K562 (cell line): ENCODE results near the gene RAB31. TPM values are rescaled to one million over a fixed set of nuclear protein-coding genes. Genes with fewer than 3 reads are reported as not detected.

ENCODE experiments used
- ATAC-seq: fragments of 200-7000 bp; cut with Tn5 transposase; 3 replicates; pipeline ENCODE4 v1.9.1; 2020; ENCODE audit warnings: moderate library complexity
- BruUV-seq: library from RNA; stranded (reverse); fragments of 400-500 nt; replicated peaks from 2 replicates; lab custom pipeline; 2021; lab: Mats Ljungman, UMichigan
- CTCF ChIA-PET: fragments of 300-600 bp; formaldehyde crosslinking; extraction: SDS; loops from one replicate; lab custom pipeline; 2021; ENCODE audit warnings: low intra/inter-chr PET ratio; lab: Yijun Ruan, JAX
- POLR2A ChIA-PET: fragments of 300-600, 350-650 bp; sonication (Branson Sonifier 250); formaldehyde crosslinking; extraction: SDS; loops from one replicate; lab custom pipeline; 2021; ENCODE audit warnings: antibody characterized with exemption, inconsistent platforms; lab: Yijun Ruan, JAX
- DNase-seq, 4 experiments: peaks; one replicate each; pipeline versions ENCODE4 v3.0.0 to v3.0.0-alpha.2; 2011 to 2018; ENCODE audit warnings: low spot score in 3 of 4, mixed read lengths in 3 of 4; ENCODE audit errors: extremely low read depth in 1 of 4
- FAIRE-seq: peaks from 2 replicates; lab custom pipeline; 2011; peaks lifted over from hg19 to GRCh38; lab: Jason Lieb, UNC
- H2AFZ ChIP-seq: 2 replicates; pipeline ENCODE4 v1.6.0; 2011; ENCODE audit warnings: low read depth, low read length, control low read depth, inconsistent platforms
- H3K27ac ChIP-seq: fragments of 200-600 bp; 3 replicates; pipeline ENCODE4 v1.8.0; 2011; ENCODE audit warnings: low read depth, mild to moderate bottlenecking, control low read depth, inconsistent platforms, low read length, moderate library complexity, mixed read lengths; ENCODE audit errors: extremely low read depth
- H3K27me3 ChIP-seq, 2 experiments: fragments of 300-600 bp in 1 of 2; 2 replicates in 1 of 2; 3 replicates in 1 of 2; pipeline versions ENCODE4 v1.6.0 to v1.8.0; 2011; ENCODE audit warnings: inconsistent platforms in 2 of 2, low read length in 2 of 2, mild to moderate bottlenecking in 1 of 2, mixed read lengths in 1 of 2, moderate library complexity in 1 of 2; ENCODE audit not compliant: control insufficient read depth in 2 of 2, insufficient read depth in 2 of 2
- H3K36me3 ChIP-seq: fragments of 300-600 bp; 3 replicates; pipeline ENCODE4 v1.8.0; 2011; ENCODE audit warnings: mild to moderate bottlenecking, low read length, inconsistent platforms; ENCODE audit not compliant: control insufficient read depth, insufficient read depth
- H3K4me1 ChIP-seq, 2 experiments: fragments of 200-600 bp in 1 of 2; replicated peaks in 1 of 2; 2 replicates in 1 of 2; 3 replicates in 1 of 2; pipeline versions ENCODE4 v1.5.1 to v1.8.0; 2011; ENCODE audit warnings: inconsistent platforms in 2 of 2, low read length in 2 of 2, mild to moderate bottlenecking in 1 of 2, mixed read lengths in 1 of 2, moderate library complexity in 1 of 2; ENCODE audit not compliant: control insufficient read depth in 2 of 2, insufficient read depth in 2 of 2
- H3K4me2 ChIP-seq: 2 replicates; pipeline ENCODE4 v1.6.1; 2011; ENCODE audit warnings: low read length, control low read depth, inconsistent platforms, mixed read lengths; ENCODE audit not compliant: insufficient read depth
- H3K4me3 ChIP-seq: fragments of 200-600 bp; sonication (generic), shearing (Covaris generic); 2 replicates; pipeline ENCODE4 v1.5.1; 2016; ENCODE audit warnings: control low read depth, inconsistent platforms
- H3K79me2 ChIP-seq: fragments of 200-600 bp; 3 replicates; pipeline ENCODE4 v1.8.0; 2011; ENCODE audit warnings: low read length, inconsistent platforms; ENCODE audit not compliant: control insufficient read depth, insufficient read depth
- H3K9ac ChIP-seq, 2 experiments: 2 replicates each; pipeline versions ENCODE4 v1.6.0 to v1.6.1; 2011; ENCODE audit warnings: low read depth in 2 of 2, low read length in 2 of 2, control low read depth in 1 of 2, inconsistent platforms in 1 of 2, mild to moderate bottlenecking in 1 of 2, mixed read lengths in 1 of 2; ENCODE audit not compliant: insufficient read depth in 1 of 2
- H3K9me1 ChIP-seq: one replicate; pipeline ENCODE4 v1.6.0; 2011; ENCODE audit warnings: inconsistent platforms, mild to moderate bottlenecking, low read length, moderate library complexity; ENCODE audit not compliant: control insufficient read depth, insufficient read depth
- H3K9me3 ChIP-seq: replicated peaks from 2 replicates; pipeline ENCODE4 v1.5.1; 2011; ENCODE audit warnings: low read depth, low read length, inconsistent platforms; ENCODE audit not compliant: control insufficient read depth, insufficient read depth
- H4K20me1 ChIP-seq: replicated peaks from 2 replicates; pipeline ENCODE4 v1.6.1; 2011; ENCODE audit warnings: low read length, inconsistent platforms, mixed read lengths; ENCODE audit not compliant: control insufficient read depth, insufficient read depth
- BACH1 ChIP-seq: fragments of 200-800 bp; sonication (Bioruptor generic); IDR thresholded peaks from 2 replicates; pipeline ENCODE4 v1.6.1; 2016; ENCODE audit warnings: missing genetic modification characterization, missing compliant biosample characterization
- MAFG ChIP-seq: fragments of 450-650 bp; conservative IDR thresholded peaks from 2 replicates; pipeline ENCODE4 v1.6.1; 2016; ENCODE audit warnings: missing genetic modification characterization, missing compliant biosample characterization
- MAFK ChIP-seq: IDR thresholded peaks from 2 replicates; pipeline ENCODE4 v1.6.1; 2011; ENCODE audit warnings: low read length, improper control_type of control experiment
- NCOA1 ChIP-seq: fragments of 450-650 bp; IDR thresholded peaks from 2 replicates; pipeline ENCODE4 v1.6.1; 2016; ENCODE audit warnings: low read depth
- NCOR1 ChIP-seq: fragments of 450-650 bp; IDR thresholded peaks from 2 replicates; pipeline ENCODE4 v1.6.1; 2016; ENCODE audit warnings: mild to moderate bottlenecking, moderate library complexity
- NFE2 ChIP-seq: IDR thresholded peaks from 2 replicates; pipeline ENCODE4 v1.6.1; 2014; ENCODE audit warnings: antibody characterized with exemption, low read depth
- PRMT5 ChIP-seq: sonication (generic); formaldehyde crosslinking; IDR thresholded peaks from 2 replicates; pipeline ENCODE4 v1.5.0; 2020; ENCODE audit warnings: missing genetic modification reagents
- SREBF1 ChIP-seq: fragments of 150-350 bp; IDR thresholded peaks from 2 replicates; pipeline ENCODE4 v1.6.1; 2014; ENCODE audit warnings: antibody characterized with exemption, low read depth, low read length, borderline replicate concordance
- STAT5B ChIP-seq: fragments of 250-450 bp; sonication (Bioruptor Pico); IDR thresholded peaks from 2 replicates; pipeline ENCODE4 v1.8.0; 2021; ENCODE audit warnings: mild to moderate bottlenecking, inconsistent platforms
- ZNF232 ChIP-seq: sonication (generic); formaldehyde crosslinking; IDR thresholded peaks from 2 replicates; pipeline ENCODE4 v1.8.0; 2022; ENCODE audit warnings: mild to moderate bottlenecking, missing genetic modification reagents
- ZNF316 ChIP-seq: fragments of 450-650 bp; IDR thresholded peaks from 2 replicates; pipeline ENCODE4 v1.6.1; 2016
- ZNF444 ChIP-seq: fragments of 250-450 bp; sonication (Bioruptor Pico); IDR thresholded peaks from 2 replicates; pipeline ENCODE4 v1.4.0; 2020; ENCODE audit warnings: mild to moderate bottlenecking, moderate library complexity
- WGBS: fragments of 100-300 bp; shearing (Covaris generic); methylation state at CpG from one replicate; pipeline ENCODE4 v1.1.6; 2016; ENCODE audit warnings: low coverage, mixed read lengths; ENCODE audit not compliant: insufficient coverage; ENCODE audit errors: missing lambda C conversion rate; 5-methylcytosine and 5-hydroxymethylcytosine counted together
- in situ Hi-C: fragments of 300-500 bp; cut with MboI; formaldehyde crosslinking; loops from 4 replicates; pipeline ENCODE4 v1.15.0; 2018; ENCODE audit warnings: inconsistent platforms, mixed read lengths
- intact Hi-C: fragments of 100-400 bp; cut with micrococcal nuclease; formaldehyde crosslinking; loops from 2 replicates; pipeline ENCODE4 v1.14.2; 2022
- polyA plus RNA-seq, 8 experiments: library from polyadenylated mRNA; depleted of rRNA in 4 of 8; stranded (reverse) in 5 of 8; unstranded in 3 of 8; fragments of >200 nt; fragmentation: Nextera tagmentation in 2 of 8; fragmentation: Illumina TruSeq in 1 of 8; extraction: Ambion mirVana in 2 of 8; extraction: Trizol in 1 of 8; gene quantifications; 2 replicates each; pipeline versions ENCODE4 v1.2.1 to v1.2.3, GENCODE V29; 2011 to 2014; ENCODE audit warnings: inconsistent platforms in 1 of 8, missing spikeins in 1 of 8
- total RNA-seq, 7 experiments: library from RNA; depleted of rRNA in 6 of 7; stranded (reverse); fragments of >200 nt in 6 of 7; fragmentation: Illumina TruSeq in 2 of 7; extraction: Trizol in 2 of 7; gene quantifications; 2 replicates each; pipeline versions ENCODE4 v1.2.1 to v1.2.3, GENCODE V29; 2011 to 2021; ENCODE audit warnings: low replicate concordance in 1 of 7
- TF ChIP-seq, protein P1 (sequence below): fragments of 450-650 bp; IDR thresholded peaks from 2 replicates; pipeline ENCODE4 v1.6.1; 2016; ENCODE audit warnings: borderline replicate concordance
- TF ChIP-seq, protein P2 (sequence below): fragments of 250-450 bp; sonication (Bioruptor Pico); IDR thresholded peaks from 2 replicates; pipeline ENCODE4 v1.9.0; 2021; ENCODE audit warnings: mild to moderate bottlenecking, inconsistent platforms
- TF ChIP-seq, protein P3 (sequence below): sonication (generic); formaldehyde crosslinking; IDR thresholded peaks from 2 replicates; pipeline ENCODE4 v1.9.0; 2022; ENCODE audit warnings: mild to moderate bottlenecking, missing genetic modification reagents

Gene RAB31
- total and polyA plus RNA-seq, 9 of the 15 experiments (the other 6 are each of a cell fraction or from before 2014, with no cell fraction given): 20.7 to 70.4 (median 41.3) TPM

DNA sequence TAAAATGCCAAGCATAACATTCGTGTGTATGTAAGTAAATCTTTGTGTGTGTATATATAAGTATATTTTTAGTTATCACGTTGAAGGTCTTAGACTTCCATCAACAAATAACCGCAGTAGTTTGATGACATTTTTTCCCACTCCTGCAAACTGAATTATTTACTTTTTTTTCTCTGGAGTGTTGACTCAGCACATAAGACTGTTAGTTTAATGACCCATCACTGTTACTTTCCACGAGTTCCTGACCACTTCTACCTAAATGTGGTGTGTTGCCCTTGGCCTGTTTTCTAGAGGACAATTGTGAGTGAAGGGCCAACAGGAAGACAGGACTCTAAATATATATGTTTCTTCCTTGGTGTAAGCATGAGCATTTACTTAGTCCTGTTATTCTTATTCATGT lies 106.3 kb downstream of the RAB31 start:
- H4K20me1 ChIP-seq: no peaks in the 10 kb centered on the region
- peaks cover 11 to 34% of the 10 kb centered on the region in 2 experiments; a peak in 4 of 5 replicates for H3K4me1 ChIP-seq
- H3K27ac ChIP-seq: peak overlapping the region; percentile 18; the same call in 1 of the 3 replicates
- FAIRE-seq (no peak), DNase-seq (no peak), ATAC-seq (no peak)
- intact Hi-C loops: loop anchor here (5.0 kb wide), 2 partner anchors 103 to 138 kb away; no protein-coding TSS in a partner anchor
- no peak overlapping the region for H3K9ac ChIP-seq
- H3K9me3 ChIP-seq: peaks cover 12% of the 10 kb centered on the region; the same call in 1 of the 2 replicates
- no peaks in the 10 kb centered on the region for H3K27me3 ChIP-seq
- no TSS peak for BruUV-seq
- H3K4me2 ChIP-seq: no peak overlapping the region
- in situ Hi-C loops: no loop called here
- H3K9me1 ChIP-seq: no peaks in the 10 kb centered on the region
- POLR2A ChIA-PET: interaction anchor here (0.7 to 1.0 kb wide), 3 partner anchors 10 to 21 kb away, joined by 3 read pairs; no protein-coding TSS in a partner anchor
- H3K4me3 ChIP-seq: no peak overlapping the region
- CTCF ChIA-PET: no interaction called here
- WGBS: 24% methylated on average over 4 of the region's 4 CpGs
- peaks cover 23% of the 10 kb centered on the region for H3K79me2 ChIP-seq
- H3K36me3 ChIP-seq: peaks cover 32% of the 10 kb centered on the region
- H2AFZ ChIP-seq: peak overlapping the region; percentile 3; the same call in 1 of the 2 replicates
- TF ChIP-seq NCOA1: no peak
- TF ChIP-seq NCOR1: no peak
- TF ChIP-seq, protein P1, sequence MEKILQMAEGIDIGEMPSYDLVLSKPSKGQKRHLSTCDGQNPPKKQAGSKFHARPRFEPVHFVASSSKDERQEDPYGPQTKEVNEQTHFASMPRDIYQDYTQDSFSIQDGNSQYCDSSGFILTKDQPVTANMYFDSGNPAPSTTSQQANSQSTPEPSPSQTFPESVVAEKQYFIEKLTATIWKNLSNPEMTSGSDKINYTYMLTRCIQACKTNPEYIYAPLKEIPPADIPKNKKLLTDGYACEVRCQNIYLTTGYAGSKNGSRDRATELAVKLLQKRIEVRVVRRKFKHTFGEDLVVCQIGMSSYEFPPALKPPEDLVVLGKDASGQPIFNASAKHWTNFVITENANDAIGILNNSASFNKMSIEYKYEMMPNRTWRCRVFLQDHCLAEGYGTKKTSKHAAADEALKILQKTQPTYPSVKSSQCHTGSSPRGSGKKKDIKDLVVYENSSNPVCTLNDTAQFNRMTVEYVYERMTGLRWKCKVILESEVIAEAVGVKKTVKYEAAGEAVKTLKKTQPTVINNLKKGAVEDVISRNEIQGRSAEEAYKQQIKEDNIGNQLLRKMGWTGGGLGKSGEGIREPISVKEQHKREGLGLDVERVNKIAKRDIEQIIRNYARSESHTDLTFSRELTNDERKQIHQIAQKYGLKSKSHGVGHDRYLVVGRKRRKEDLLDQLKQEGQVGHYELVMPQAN: no peak
- TF ChIP-seq, protein P2, sequence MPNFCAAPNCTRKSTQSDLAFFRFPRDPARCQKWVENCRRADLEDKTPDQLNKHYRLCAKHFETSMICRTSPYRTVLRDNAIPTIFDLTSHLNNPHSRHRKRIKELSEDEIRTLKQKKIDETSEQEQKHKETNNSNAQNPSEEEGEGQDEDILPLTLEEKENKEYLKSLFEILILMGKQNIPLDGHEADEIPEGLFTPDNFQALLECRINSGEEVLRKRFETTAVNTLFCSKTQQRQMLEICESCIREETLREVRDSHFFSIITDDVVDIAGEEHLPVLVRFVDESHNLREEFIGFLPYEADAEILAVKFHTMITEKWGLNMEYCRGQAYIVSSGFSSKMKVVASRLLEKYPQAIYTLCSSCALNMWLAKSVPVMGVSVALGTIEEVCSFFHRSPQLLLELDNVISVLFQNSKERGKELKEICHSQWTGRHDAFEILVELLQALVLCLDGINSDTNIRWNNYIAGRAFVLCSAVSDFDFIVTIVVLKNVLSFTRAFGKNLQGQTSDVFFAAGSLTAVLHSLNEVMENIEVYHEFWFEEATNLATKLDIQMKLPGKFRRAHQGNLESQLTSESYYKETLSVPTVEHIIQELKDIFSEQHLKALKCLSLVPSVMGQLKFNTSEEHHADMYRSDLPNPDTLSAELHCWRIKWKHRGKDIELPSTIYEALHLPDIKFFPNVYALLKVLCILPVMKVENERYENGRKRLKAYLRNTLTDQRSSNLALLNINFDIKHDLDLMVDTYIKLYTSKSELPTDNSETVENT: no peak
- TF ChIP-seq PRMT5 (CRISPR knock-in tag): no peak
- no peak for TF ChIP-seq ZNF232 (CRISPR knock-in tag)
- no peak for TF ChIP-seq ZNF444
- no peak for TF ChIP-seq STAT5B (CRISPR knock-in tag)
- TF ChIP-seq, protein P3, sequence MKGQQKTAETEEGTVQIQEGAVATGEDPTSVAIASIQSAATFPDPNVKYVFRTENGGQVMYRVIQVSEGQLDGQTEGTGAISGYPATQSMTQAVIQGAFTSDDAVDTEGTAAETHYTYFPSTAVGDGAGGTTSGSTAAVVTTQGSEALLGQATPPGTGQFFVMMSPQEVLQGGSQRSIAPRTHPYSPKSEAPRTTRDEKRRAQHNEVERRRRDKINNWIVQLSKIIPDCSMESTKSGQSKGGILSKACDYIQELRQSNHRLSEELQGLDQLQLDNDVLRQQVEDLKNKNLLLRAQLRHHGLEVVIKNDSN (CRISPR knock-in tag): no peak
- no peak for TF ChIP-seq SREBF1
- peak; percentile 45; the same call in 1 of the 2 replicates for TF ChIP-seq NFE2
- peak; percentile 75 for TF ChIP-seq MAFG (tag)
- peak; percentile 96 for TF ChIP-seq ZNF316
- peak; percentile 67; the same call in 1 of the 2 replicates for TF ChIP-seq BACH1 (tag)
- TF ChIP-seq MAFK: peak; percentile 75
